GM03348 (cell line): ENCODE results near the gene ARHGEF19.

Source experiments
- DNase-seq: peaks from one replicate; pipeline ENCODE4 v3.0.0; 2012; ENCODE audit warnings: low spot score

The ARHGEF19 gene

GRCh38 chr1:16148329-16149092 is 63.9 kb downstream of the ARHGEF19 start:
- no peak for DNase-seq
